ENCODE data around the gene GRIA3.

- TF ChIP-seq POLR2A (IDR thresholded peaks at IDR 0.05) = no peak
- no peak for TF ChIP-seq CTCF (IDR thresholded peaks at IDR 0.05)
These were observed 136.5 kb downstream of the GRIA3 start for GRCh38 chrX:123320622-123321021.
